ENCODE data around the gene ALS2CL. TPM values are rescaled to one million over a fixed set of nuclear protein-coding genes. Genes with fewer than 3 reads are reported as not detected.

Gene ALS2CL
- total and polyA plus RNA-seq, 2 donors (not counting 3 experiments of a cell fraction or from before 2014, with no cell fraction given): 7.8 to 10.1 TPM

GRCh38 chr3:46731795-46732194 lies 38.3 kb upstream of the ALS2CL start:
- dilution Hi-C loops (cut with MboI; ENCODE audit: extremely low pct_ligation_motif_present, low sequenced_read_pairs) (no loop called here), intact Hi-C loops (cut with micrococcal nuclease) (no loop called here)
- H3K4me2 ChIP-seq (ENCODE audit: insufficient read depth, low read length): no peak overlapping the region
- FAIRE-seq: no peak
- no peak overlapping the region for H2AFZ ChIP-seq (ENCODE audit: low read depth, low read length)
- no peaks in the 10 kb centered on the region for H3K4me1 ChIP-seq (ENCODE audit: control insufficient read depth, extremely low read depth, insufficient read depth, low read length)
- no peak overlapping the region for H3K4me3 ChIP-seq (replicated peaks in 1 of 3; ENCODE audit: insufficient read depth in 1 of 3, low read depth in 1 of 3, low read length in 3 of 3)
- no peaks in the 10 kb centered on the region for H3K79me2 ChIP-seq (ENCODE audit: control insufficient read depth, insufficient read depth, low read length)
- TF ChIP-seq GATA2 (IDR thresholded peaks at IDR 0.05; ENCODE audit: insufficient read depth, insufficient read length, low read depth, low read length): no peak
- TF ChIP-seq EZH2 (IDR thresholded peaks at IDR 0.05; ENCODE audit: borderline replicate concordance, low read depth, low read length, severe bottlenecking): no peak
- no peak for TF ChIP-seq CTCF (IDR thresholded peaks at IDR 0.05; ENCODE audit: extremely low read depth in 1 of 2, insufficient read depth in 1 of 2, low read depth in 1 of 2, low read length in 2 of 2)
- TF ChIP-seq POLR2A (IDR thresholded peaks at IDR 0.05; ENCODE audit: low read depth, low read length): no peak
- no peak for TF ChIP-seq POLR2AphosphoS5 (IDR thresholded peaks at IDR 0.05; ENCODE audit: insufficient read depth, low read depth, low read length)
- no peak for TF ChIP-seq MAX (IDR thresholded peaks at IDR 0.05; ENCODE audit: insufficient read depth, insufficient read length)
- TF ChIP-seq FOS (IDR thresholded peaks at IDR 0.05; ENCODE audit: borderline replicate concordance, insufficient read depth, low read length): no peak
- TF ChIP-seq JUN (IDR thresholded peaks at IDR 0.05; ENCODE audit: borderline replicate concordance, insufficient read depth, insufficient read length, low read depth): no peak
- TF ChIP-seq MYC (IDR thresholded peaks at IDR 0.05; ENCODE audit: low read depth, low read length): no peak
- peaks cover 6 to 11% of the 10 kb centered on the region in 2 experiments for H3K27me3 ChIP-seq (ENCODE audit: control insufficient read depth in 2 of 2, insufficient read depth in 2 of 2, low read length in 2 of 2)
- H3K27ac ChIP-seq (ENCODE audit: insufficient read depth, low read depth, low read length): no peak overlapping the region
- no peaks in the 10 kb centered on the region for H3K9me3 ChIP-seq (replicated peaks; ENCODE audit: control insufficient read depth, insufficient read depth, low read length)
- no TSS peak for BruUV-seq (replicated peaks)
- ChIA-PET CTCF (no interaction called here), POLR2A (no interaction called here)
- no peaks in the 10 kb centered on the region for H3K36me3 ChIP-seq (ENCODE audit: control insufficient read depth in 2 of 2, extremely low read depth in 1 of 2, insufficient read depth in 2 of 2, low read length in 2 of 2)
- no peaks in the 10 kb centered on the region for H3K9me1 ChIP-seq (replicated peaks; ENCODE audit: control insufficient read depth, extremely low read depth, insufficient read depth, low read length)
- no peak for DNase-seq (ENCODE audit: low read depth, low spot score)
- H3K9ac ChIP-seq (replicated peaks; ENCODE audit: extremely low read depth, insufficient read depth, low read length): no peak overlapping the region
- H4K20me1 ChIP-seq (replicated peaks; ENCODE audit: control insufficient read depth, extremely low read depth, insufficient read depth, low read length): no peaks in the 10 kb centered on the region

All from endothelial cell of umbilical vein (primary cell).